ENCODE data around the gene ASB13. TPM values are rescaled to one million over a fixed set of nuclear protein-coding genes. Genes with fewer than 3 reads are reported as not detected.

ASB13 gene
- total and polyA plus RNA-seq, 2 of the 13 experiments (the other 11 are each of a cell fraction or from before 2014, with no cell fraction given): 9.3 to 15.4 TPM

GRCh38 chr10:5659702-5660528 lies 6.5 kb downstream of the ASB13 start (continued):
- TF ChIP-seq NR2F6 (IDR thresholded peaks at IDR 0.05) (peak; percentile 92), NR2F6 (CRISPR knock-in tag; IDR thresholded peaks at IDR 0.05) (peak; percentile 97), PITX1 (CRISPR knock-in tag; IDR thresholded peaks at IDR 0.05) (peak; percentile 58; the same call in 1 of the 2 replicates), E2F2 (CRISPR knock-in tag; IDR thresholded peaks at IDR 0.05; ENCODE audit: borderline replicate concordance) (no peak), SP1 (IDR thresholded peaks at IDR 0.05) (no peak), SP1 (CRISPR knock-in tag; IDR thresholded peaks at IDR 0.05) (no peak), REPIN1 (CRISPR knock-in tag; IDR thresholded peaks at IDR 0.05; ENCODE audit: borderline replicate concordance, low read depth) (peak; percentile 33; the same call in 1 of the 2 replicates), ZNF543 (CRISPR knock-in tag; IDR thresholded peaks at IDR 0.05) (no peak), RAD51 (IDR thresholded peaks at IDR 0.05; ENCODE audit: borderline replicate concordance) (no peak), HNF4A (CRISPR knock-in tag; IDR thresholded peaks at IDR 0.05) (peak; percentile 68), SRSF4 (IDR thresholded peaks at IDR 0.05; ENCODE audit: low read depth, low read length, poor library complexity, severe bottlenecking) (no peak), KAT8 (CRISPR knock-in tag; IDR thresholded peaks at IDR 0.05) (peak; percentile 76), TCF12 (IDR thresholded peaks at IDR 0.05) (no peak), TCF12 (CRISPR knock-in tag; IDR thresholded peaks at IDR 0.05) (peak; percentile 85), ZNF12 (CRISPR knock-in tag; IDR thresholded peaks at IDR 0.05) (0 out of 2 replicates have a peak, but pooled peaks have one; percentile 12), ZFP36 (IDR thresholded peaks at IDR 0.05; ENCODE audit: borderline replicate concordance, low read depth, low read length, partially characterized antibody) (no peak), ZNF276 (CRISPR knock-in tag; IDR thresholded peaks at IDR 0.05; ENCODE audit: low read depth) (peak; percentile 32; the same call in 1 of the 2 replicates), NFE2L2 (IDR thresholded peaks at IDR 0.05; ENCODE audit: low read length) (no peak), ZNF552 (CRISPR knock-in tag; IDR thresholded peaks at IDR 0.05; ENCODE audit: borderline replicate concordance) (no peak), SMC3 (IDR thresholded peaks at IDR 0.05; ENCODE audit: low read length) (peak; percentile 30), ISL2 (CRISPR knock-in tag; IDR thresholded peaks at IDR 0.05) (peak; percentile 66; the same call in 1 of the 2 replicates), ZSCAN30 (CRISPR knock-in tag; IDR thresholded peaks at IDR 0.05) (peak; percentile 62; the same call in 1 of the 2 replicates), FOXP1 (IDR thresholded peaks at IDR 0.05) (peak; percentile 35; the same call in 1 of the 2 replicates), FOXP1 (CRISPR knock-in tag; IDR thresholded peaks at IDR 0.05) (peak; percentile 79), HOXA5 (CRISPR knock-in tag; IDR thresholded peaks at IDR 0.05) (no peak), HOXD1 (CRISPR knock-in tag; IDR thresholded peaks at IDR 0.05) (no peak; the same call in 1 of the 2 replicates), MEF2D (CRISPR knock-in tag; IDR thresholded peaks at IDR 0.05) (no peak; the same call in 1 of the 2 replicates)
- TF ChIP-seq, protein P1, sequence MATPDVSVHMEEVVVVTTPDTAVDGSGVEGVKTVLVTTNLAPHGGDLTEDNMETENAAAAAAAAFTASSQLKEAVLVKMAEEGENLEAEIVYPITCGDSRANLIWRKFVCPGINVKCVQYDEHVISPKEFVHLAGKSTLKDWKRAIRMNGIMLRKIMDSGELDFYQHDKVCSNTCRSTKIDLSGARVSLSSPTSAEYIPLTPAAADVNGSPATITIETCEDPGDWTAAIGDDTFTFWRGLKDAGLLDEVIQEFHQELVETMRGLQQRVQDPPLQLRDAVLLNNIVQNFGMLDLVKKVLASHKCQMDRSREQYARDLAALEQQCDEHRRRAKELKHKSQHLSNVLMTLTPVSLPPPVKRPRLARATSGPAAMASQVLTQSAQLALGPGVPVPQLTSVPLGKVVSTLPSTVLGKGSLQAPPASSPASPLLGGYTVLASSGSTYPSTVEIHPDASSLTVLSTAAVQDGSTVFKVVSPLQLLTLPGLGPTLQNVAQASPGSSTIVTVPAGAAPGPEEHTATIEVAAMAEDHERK (CRISPR knock-in tag; IDR thresholded peaks at IDR 0.05; ENCODE audit: low read depth): no peak
- TF ChIP-seq, protein P2, sequence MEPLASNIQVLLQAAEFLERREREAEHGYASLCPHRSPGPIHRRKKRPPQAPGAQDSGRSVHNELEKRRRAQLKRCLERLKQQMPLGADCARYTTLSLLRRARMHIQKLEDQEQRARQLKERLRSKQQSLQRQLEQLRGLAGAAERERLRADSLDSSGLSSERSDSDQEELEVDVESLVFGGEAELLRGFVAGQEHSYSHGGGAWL (CRISPR knock-in tag; IDR thresholded peaks at IDR 0.05): no peak; the same call in 1 of the 2 replicates
